ENCODE measurements around the gene GRIN2A.

The GRIN2A gene

GRCh38 chr16:10033556-10033955, 148.7 kb downstream of the GRIN2A start:
- no peak for TF ChIP-seq CTCF (IDR thresholded peaks at IDR 0.05; ENCODE audit: borderline replicate concordance, insufficient read depth, low read depth, low read length)

GRCh38 chr16:10031955-10032354, 150.3 kb downstream of the GRIN2A start:
- TF ChIP-seq CTCF (IDR thresholded peaks at IDR 0.05; ENCODE audit: borderline replicate concordance, insufficient read depth, low read depth, low read length) = no peak
- H3K4me3 ChIP-seq (ENCODE audit: low read depth, low read length) = no peak overlapping the region

More at GRCh38 chr16:10033556-10033955, 148.7 kb downstream of the GRIN2A start:
- no peak overlapping the region for H3K4me3 ChIP-seq (ENCODE audit: low read depth, low read length)

GRCh38 chr16:10031473-10031872, 150.8 kb downstream of the GRIN2A start:
- no peak for TF ChIP-seq CTCF (IDR thresholded peaks at IDR 0.05; ENCODE audit: borderline replicate concordance, insufficient read depth, low read depth, low read length)
- H3K4me3 ChIP-seq (ENCODE audit: low read depth, low read length) = no peak overlapping the region

- no peak for TF ChIP-seq CTCF (IDR thresholded peaks at IDR 0.05; ENCODE audit: borderline replicate concordance, insufficient read depth, low read depth, low read length)
- no peak overlapping the region for H3K4me3 ChIP-seq (ENCODE audit: low read depth, low read length)
These were observed 153.6 kb downstream of the GRIN2A start for GRCh38 chr16:10028644-10029043.

- no peak for TF ChIP-seq CTCF (IDR thresholded peaks at IDR 0.05; ENCODE audit: borderline replicate concordance, insufficient read depth, low read depth, low read length)
- H3K4me3 ChIP-seq (ENCODE audit: low read depth, low read length) = no peak overlapping the region
These were observed 154.7 kb downstream of the GRIN2A start for GRCh38 chr16:10027553-10027952.

- no peak for TF ChIP-seq CTCF (IDR thresholded peaks at IDR 0.05; ENCODE audit: borderline replicate concordance, insufficient read depth, low read depth, low read length)
- H3K4me3 ChIP-seq (ENCODE audit: low read depth, low read length) = no peak overlapping the region
These were observed 155.6 kb downstream of the GRIN2A start for GRCh38 chr16:10026593-10026992.

GRCh38 chr16:10022098-10022497, 160.1 kb downstream of the GRIN2A start:
- no peak overlapping the region for H3K4me3 ChIP-seq (ENCODE audit: low read depth, low read length)
- TF ChIP-seq CTCF (IDR thresholded peaks at IDR 0.05; ENCODE audit: borderline replicate concordance, insufficient read depth, low read depth, low read length) = no peak
